ENCODE measurements around the gene ZNF614.
"Not testable (repeated sequence)": the region's sequence is repeated elsewhere in the genome, so short reads cannot be mapped to it uniquely, and the experiment has no call there.

The ZNF614 gene

DNA sequence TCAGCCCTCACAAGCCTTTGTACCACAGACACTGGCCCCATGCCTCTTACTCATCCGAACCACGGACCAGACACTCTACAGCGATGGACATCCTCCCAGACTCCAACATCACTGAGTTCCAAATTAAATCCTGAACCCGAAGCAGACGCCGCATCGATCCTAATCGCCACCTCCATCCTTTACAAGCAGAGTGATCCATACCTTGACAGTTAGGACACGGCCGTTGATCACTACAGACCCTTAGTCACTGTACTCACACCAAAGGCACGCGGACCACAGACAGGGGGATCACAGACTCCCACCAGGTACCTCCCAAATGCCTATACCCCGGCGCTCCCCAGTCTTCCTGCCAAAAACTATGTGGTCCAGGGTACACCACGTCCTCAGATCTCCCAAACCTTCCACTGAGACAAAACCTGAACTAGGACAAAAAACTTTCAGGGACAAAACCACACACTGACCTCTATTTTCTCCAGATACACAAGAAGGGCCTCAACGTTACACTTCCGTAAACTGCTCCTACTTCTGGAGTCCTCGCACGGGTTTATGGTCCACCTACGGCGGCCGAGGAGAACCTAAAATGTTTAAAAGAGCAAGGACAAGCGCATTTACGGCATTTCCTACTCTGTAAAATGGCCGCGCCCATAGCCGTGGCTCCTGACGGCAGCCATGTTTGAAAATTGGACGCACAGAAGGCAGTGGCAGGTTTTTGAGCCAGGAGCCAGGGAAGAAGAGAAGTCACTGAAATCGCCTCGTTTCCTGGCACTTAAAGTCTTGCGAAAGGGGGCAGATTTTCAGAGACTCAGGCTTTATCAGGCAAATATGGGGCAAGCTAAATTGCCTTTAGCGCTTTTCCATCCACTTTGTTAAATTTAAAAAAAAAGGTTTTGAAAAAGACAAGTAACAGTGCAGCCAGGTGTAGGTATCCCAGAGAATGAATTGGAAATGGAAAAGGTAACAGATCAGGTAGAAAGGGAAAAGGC, 41.6 kb downstream of the ZNF614 start, which contains the start of gene ZNF350:
ZNF350 (minus strand) TSS at position 532 of the 983 bp plus-strand sequence. CDS start 12,480 bp downstream, outside the sequence.
- peak; percentile 83 for DNase-seq (ENCODE audit: low spot score)

DNA sequence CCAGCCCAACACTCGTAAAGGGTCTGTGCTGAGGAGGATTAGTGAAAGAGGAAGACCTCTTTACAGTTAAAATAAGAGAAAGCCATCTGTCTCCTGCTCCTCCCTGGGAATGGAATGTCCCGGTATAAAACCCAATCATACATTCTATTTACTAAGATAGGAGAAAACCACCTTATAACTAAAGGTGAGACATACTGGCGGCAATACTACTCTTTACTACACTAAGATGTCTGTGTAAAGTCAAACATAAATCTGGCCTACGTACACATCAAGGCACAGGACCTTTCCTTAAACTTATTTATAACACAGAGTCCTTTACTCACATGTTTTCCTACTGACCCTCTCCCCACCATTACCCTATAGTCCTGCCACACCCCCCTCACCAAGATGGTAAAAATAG, 44.8 kb downstream of the ZNF614 start:
- DNase-seq (ENCODE audit: low spot score): no peak

DNA sequence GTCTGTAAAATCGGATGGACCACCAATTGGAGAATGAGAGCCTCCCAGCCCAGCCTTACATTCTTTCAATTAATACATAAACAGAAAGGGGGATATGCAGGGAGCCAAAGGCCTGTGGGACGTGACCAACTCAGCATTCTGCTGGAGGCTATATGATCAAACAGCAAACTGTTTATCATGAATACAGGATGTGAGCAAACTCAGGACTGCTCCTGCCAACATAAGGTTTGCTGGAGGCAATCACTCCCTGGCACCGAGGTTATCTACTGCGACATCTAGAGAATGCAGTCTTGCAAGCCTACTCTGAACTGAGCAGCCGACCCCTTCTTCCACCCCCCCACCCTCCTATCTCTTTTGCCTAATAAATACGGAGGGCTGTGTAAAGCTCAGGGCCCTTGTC, 47.3 kb downstream of the ZNF614 start:
- not testable (repeated sequence) for DNase-seq (ENCODE audit: low spot score)

DNA sequence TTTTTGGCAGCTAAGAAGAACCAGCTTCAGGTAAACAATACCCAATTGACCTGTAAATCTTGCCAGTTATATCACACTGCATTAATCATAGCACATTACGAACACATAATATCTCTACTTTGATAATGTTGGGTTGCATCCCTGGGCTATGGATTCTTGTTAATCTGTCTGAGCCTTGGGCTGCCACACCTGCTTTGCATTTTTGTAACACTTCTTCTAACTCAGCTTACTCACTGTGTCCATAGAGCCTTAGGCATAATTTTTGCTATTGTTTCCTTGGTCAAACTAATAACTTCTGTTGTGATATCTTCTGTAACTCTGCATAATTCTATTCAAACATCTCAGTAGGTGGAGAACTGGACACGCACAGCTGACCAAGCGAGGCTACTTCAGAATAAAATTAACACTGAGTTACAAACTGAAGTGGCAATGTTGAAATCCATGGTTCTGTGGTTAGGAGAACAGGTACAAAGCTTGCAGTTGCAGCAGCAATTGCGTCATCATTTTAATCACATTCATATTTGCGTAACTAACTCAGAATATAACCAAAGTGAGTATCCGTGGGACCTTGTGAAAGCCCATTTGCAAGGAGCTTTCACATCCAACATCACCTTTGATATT, 48.0 kb downstream of the ZNF614 start:
- no peak for DNase-seq (ENCODE audit: low spot score)

DNA sequence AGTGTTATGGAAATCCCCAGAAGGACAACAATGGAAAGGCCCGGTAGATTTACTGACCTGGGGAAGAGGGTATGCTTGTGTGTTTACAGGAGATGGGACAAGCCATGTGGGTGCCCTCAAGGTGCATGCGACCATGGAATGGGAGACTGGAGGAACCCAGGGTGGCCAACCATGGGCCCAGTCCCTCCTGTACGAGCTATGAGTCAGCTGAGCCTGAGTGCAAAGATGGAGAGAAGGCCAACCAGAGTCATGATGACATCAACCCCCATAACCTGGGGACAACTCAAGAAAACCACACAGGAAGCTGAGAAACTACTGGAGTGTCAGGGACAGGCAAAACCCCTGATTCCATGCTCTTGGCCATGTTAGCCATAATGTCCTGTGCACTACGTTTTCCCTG, 49.3 kb downstream of the ZNF614 start:
- DNase-seq (ENCODE audit: low spot score): no peak

DNA sequence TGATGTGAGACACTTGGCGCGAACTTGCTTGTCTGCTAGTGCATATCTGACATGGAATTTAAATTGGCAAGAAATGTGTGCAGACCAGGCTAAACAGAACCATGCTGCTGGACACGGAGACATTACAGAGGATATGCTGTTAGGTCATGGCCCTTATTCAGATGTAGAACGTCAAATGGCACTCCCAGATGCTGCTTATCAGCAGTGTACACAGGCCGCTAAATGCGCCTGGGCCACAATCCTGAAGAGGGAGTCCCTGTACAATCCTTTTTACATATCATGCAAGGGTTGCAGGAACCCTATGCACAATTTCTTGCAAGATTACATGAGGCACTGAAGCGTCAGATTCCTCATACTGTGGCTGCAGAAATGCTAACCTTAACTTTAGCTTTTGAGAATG, 50.8 kb downstream of the ZNF614 start:
- no peak for DNase-seq (ENCODE audit: low spot score)

DNA sequence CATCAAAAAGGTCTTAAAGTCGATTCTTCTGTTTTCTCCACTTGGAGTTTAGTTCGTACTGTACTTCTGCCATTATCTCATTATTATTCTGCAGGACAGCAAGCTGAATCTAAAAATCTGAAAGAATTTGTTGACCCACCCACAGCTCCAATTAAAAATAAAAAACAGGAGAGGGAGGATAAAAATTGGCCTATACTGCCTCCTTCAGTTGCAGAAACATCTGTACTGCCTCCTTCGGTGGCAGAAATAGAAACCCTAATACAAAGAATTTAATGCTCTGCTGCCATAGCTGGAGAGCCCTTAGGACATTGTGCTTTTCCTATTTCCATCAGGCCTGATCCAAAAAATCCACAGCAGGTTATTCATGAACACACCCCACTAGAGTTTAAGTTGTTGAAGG, 51.3 kb downstream of the ZNF614 start:
- no peak for DNase-seq (ENCODE audit: low spot score)

DNA sequence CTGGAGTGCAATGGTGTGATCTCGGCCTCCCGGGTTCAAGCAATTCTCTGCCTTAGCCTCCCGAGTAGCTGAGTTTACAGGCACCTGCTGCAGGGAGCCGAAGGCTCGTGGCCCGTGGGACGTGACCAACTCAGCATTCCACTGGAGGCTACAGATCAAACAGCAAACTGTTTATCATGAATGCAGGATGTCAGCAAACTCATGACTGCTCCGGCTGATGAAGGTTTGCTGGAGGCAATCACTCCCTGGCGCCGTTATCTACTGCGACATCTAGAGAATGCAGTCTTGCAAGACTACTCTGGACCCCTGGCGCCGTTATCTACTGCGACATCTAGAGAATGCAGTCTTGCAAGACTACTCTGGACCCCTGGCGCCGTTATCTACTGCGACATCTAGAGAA, 52.4 kb downstream of the ZNF614 start:
- DNase-seq (ENCODE audit: low spot score): not testable (repeated sequence)

DNA sequence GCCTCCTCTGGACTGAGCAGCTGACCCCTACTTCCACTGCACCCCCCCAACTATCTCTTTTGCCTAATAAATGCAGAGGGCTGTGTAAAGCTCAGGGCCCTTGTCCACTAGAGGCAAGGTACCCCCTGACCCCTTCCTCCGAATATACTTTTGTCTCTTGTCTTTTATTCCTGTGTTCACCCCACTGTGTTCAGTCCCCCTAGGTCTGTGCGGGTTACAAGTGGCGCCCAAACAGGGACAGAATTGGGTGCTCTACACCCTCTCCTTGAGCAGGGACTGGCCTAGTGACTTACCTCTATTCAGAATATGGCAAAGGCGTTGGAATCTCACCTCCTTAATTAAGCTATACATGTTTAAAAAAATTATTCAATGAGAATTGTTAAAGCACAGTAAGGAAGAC, 56.6 kb downstream of the ZNF614 start:
- no peak for DNase-seq (ENCODE audit: low spot score)

DNA sequence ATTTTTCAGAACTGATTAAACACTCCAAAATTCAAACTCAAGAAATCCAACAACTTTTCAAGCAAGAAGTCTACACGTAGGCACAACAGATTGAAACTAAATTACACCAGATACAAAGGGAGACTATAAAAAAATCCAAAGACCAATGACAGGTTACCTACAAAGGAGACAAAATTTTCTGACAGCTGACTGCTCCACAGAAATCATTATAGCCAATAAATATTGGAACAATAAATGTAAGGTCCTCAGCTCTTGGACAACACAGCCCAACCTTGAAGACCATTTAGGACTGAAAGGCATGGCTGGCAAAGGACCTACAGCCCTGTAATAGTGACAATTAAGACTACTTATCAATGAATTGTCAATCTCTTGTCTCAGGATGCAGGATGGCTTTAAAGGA, 57.5 kb downstream of the ZNF614 start:
- no peak for DNase-seq (ENCODE audit: low spot score)

DNA sequence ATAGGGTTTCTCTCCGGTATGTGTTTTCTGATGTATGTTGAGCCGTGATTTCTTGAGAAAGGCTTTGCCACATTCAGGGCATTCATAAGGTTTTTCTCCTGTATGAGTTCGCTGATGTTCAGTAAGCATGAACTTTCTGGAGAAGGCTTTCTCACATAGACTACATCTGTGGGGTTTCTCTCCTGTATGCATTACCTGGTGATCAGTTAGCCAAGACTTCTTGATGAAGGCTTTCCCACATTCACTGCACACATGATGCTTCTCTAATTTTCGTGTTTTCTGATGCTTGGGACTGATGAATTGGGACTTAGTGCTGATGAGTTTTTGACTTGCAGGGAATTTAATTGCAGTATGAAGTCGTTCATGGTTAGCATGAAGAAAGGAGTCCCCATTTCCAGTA, 62.6 kb downstream of the ZNF614 start:
- no peak for DNase-seq (ENCODE audit: low spot score)
